Panc1 (cell line): Measurements from ENCODE around the gene PPP1R15A.

Source experiments
- CTCF ChIP-seq: fragments of 450-650 bp; IDR thresholded peaks from 2 replicates; pipeline ENCODE4 v1.5.1; 2017; ENCODE audit warnings: mild to moderate bottlenecking
- POLR2AphosphoS5 ChIP-seq: IDR thresholded peaks from 2 replicates; pipeline ENCODE4 v1.6.1; 2012; ENCODE audit warnings: mild to moderate bottlenecking, low read depth, low read length, moderate library complexity
- TCF7L2 ChIP-seq: IDR thresholded peaks from 2 replicates; pipeline ENCODE4 v1.6.1; 2011; ENCODE audit warnings: mild to moderate bottlenecking, low read depth, low read length, inconsistent platforms

- TF ChIP-seq CTCF (no peak), TCF7L2 (no peak), POLR2AphosphoS5 (no peak)
Measured at GRCh38 chr19:48877855-48878195, 5.6 kb downstream of the PPP1R15A start.
